ENCODE measurements around the gene SEMA6A. TPM values are rescaled to one million over a fixed set of nuclear protein-coding genes. Genes with fewer than 3 reads are reported as not detected.

The SEMA6A gene
- total RNA-seq, 1 donor from 2014 or later: 89.9 TPM

GRCh38 chr5:116394186-116394867, 180.3 kb downstream of the SEMA6A start:
- Mint-ChIP-seq H3K27ac (no peak overlapping the region), H3K9me3 (ENCODE audit: low read depth) (no peaks in the 10 kb centered on the region), H3K36me3 (ENCODE audit: insufficient read depth) (no peaks in the 10 kb centered on the region), H3K27me3 (no peaks in the 10 kb centered on the region), H3K4me3 (ENCODE audit: low read depth) (no peak overlapping the region), H3K4me1 (ENCODE audit: low read depth) (peaks cover 3% of the 10 kb centered on the region)
- no peak for DNase-seq (ENCODE audit: low spot score, unreplicated experiment)
- no peak for TF ChIP-seq CTCF (IDR thresholded peaks at IDR 0.05; ENCODE audit: unreplicated experiment)

Measured in progenitor cell of endocrine pancreas (in vitro differentiated cells).